GM06990 (cell line): Measurements from ENCODE around the gene RBM22.

Experiments used
- DNase-seq: peaks from one replicate; pipeline ENCODE4 v3.0.0-alpha.2; 2011; ENCODE audit not compliant: insufficient read length; ENCODE audit errors: extremely low read depth
- H3K27me3 ChIP-seq: replicated peaks from 2 replicates; pipeline ENCODE4 v1.6.0; 2011; ENCODE audit warnings: low read length; ENCODE audit not compliant: control insufficient read depth, insufficient read depth
- H3K36me3 ChIP-seq: 2 replicates; pipeline ENCODE4 v1.5.1; 2011; ENCODE audit warnings: low read length; ENCODE audit not compliant: control insufficient read depth, insufficient read depth
- H3K4me3 ChIP-seq: replicated peaks from 2 replicates; pipeline ENCODE4 v1.5.1; 2011; ENCODE audit warnings: low read depth, mild to moderate bottlenecking, control low read depth, low read length
- TF ChIP-seq, protein P1 (sequence below): IDR thresholded peaks from 2 replicates; pipeline ENCODE4 v1.5.1; 2011; ENCODE audit warnings: low read length, control low read depth, mild to moderate bottlenecking, inconsistent platforms; ENCODE audit not compliant: insufficient read depth, poor library complexity, severe bottlenecking

Gene RBM22

GRCh38 chr5:150663936-150664335 is 36.9 kb downstream of the RBM22 start:
- no peaks in the 10 kb centered on the region; the same call in 1 of the 2 replicates for H3K27me3 ChIP-seq
- no peak for DNase-seq
- no peak overlapping the region for H3K4me3 ChIP-seq
- no peaks in the 10 kb centered on the region for H3K36me3 ChIP-seq
- TF ChIP-seq, protein P1, sequence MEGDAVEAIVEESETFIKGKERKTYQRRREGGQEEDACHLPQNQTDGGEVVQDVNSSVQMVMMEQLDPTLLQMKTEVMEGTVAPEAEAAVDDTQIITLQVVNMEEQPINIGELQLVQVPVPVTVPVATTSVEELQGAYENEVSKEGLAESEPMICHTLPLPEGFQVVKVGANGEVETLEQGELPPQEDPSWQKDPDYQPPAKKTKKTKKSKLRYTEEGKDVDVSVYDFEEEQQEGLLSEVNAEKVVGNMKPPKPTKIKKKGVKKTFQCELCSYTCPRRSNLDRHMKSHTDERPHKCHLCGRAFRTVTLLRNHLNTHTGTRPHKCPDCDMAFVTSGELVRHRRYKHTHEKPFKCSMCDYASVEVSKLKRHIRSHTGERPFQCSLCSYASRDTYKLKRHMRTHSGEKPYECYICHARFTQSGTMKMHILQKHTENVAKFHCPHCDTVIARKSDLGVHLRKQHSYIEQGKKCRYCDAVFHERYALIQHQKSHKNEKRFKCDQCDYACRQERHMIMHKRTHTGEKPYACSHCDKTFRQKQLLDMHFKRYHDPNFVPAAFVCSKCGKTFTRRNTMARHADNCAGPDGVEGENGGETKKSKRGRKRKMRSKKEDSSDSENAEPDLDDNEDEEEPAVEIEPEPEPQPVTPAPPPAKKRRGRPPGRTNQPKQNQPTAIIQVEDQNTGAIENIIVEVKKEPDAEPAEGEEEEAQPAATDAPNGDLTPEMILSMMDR: no peak

DNA sequence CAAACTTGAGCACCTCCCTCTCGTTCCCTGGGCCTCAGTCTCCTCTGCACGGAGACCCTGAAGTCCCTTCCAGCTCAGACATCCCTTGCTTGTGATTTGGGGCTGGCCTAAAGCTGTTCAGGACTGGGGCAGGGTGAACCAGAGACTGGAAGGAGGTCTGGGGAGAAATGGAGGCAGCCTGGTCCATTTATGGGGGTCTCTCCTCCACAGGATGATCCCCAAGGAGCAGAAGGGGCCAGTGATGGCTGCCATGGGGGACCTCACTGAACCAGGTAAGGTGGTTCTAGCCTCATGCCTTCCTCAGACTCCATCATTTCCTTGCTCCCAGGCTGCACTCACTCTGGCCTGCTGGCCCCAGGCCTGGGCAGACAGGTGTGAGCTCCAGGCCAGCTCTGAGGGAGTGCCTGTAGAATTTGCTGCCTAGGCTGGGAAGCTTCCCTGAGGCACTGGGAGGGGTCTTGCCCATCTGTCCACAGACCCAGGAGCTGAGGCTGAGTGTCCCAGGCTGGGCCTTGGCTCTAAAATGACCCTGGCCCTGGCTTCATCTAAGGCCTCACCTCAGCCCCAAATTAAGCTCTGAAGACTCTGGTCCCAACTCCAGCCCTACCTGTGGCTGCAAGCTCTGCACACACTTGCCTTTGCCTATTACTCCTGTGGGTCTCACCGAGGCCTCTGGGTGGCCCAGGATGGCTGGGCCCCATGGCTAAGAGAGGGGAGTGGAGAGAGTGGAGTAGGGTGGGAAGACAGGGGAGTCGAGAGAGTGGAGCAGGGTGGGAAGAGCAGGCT is 37.9 kb downstream of the RBM22 start:
- DNase-seq: no peak
- no peaks in the 10 kb centered on the region for H3K36me3 ChIP-seq
- no peaks in the 10 kb centered on the region; the same call in 1 of the 2 replicates for H3K27me3 ChIP-seq
- no peak overlapping the region for H3K4me3 ChIP-seq
- TF ChIP-seq, protein P1: no peak

DNA sequence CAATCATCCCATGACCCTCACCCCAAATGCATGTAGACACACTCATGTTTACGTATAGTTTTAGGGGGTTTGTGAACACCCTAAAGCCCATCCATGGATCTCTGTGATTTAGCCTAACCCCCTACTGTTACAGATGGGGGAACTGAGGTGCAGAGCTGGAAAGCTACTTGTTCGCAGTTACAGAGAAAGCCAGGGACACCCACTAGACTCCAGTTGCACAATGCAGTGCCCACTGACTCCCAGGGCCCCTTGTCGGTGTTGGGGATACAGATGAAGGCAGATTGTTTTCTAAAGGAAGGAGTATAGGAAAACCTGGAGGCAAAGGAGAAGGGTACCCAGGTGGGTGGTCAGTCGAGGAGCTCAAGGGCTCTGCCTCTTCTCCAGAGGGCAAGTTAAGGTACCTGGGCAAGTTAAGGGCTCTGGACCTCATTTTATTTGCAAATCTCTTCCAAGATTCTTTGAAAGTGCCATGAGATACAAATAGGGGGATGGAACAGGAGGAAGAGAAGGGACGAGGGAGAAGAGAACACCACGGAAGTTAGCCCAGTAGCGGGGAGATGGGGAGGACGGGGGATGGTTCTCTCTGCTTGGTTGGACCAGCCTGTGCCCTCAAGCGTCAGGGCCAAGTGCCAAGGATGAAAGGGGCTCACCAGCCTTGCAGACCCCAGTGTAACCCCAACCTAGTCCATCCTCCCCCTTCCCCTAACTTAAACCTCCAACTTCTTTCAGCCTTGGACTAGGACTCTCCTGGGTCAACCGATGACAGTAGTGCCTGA is 38.9 kb downstream of the RBM22 start:
- H3K27me3 ChIP-seq: no peaks in the 10 kb centered on the region
- H3K36me3 ChIP-seq: no peaks in the 10 kb centered on the region
- H3K4me3 ChIP-seq: no peak overlapping the region
- TF ChIP-seq, protein P1: no peak
- no peak for DNase-seq

GRCh38 chr5:150661086-150661485 is 39.8 kb downstream of the RBM22 start, which contains the start of gene MYOZ3:
MYOZ3 (plus strand) TSS chr5:150661251; CDS start chr5:150662942, 1,691 bp downstream.
- Histone ChIP-seq H3K36me3 (no peaks in the 10 kb centered on the region), H3K27me3 (no peaks in the 10 kb centered on the region), H3K4me3 (no peak within 1 kb of the TSS)
- TF ChIP-seq, protein P1: no peak
- no peak for DNase-seq

GRCh38 chr5:150660108-150660831 is 40.6 kb downstream of the RBM22 start:
- Histone ChIP-seq H3K27me3 (no peaks in the 10 kb centered on the region), H3K36me3 (no peaks in the 10 kb centered on the region), H3K4me3 (no peak overlapping the region)
- DNase-seq: no peak
- TF ChIP-seq, protein P1: no peak
